ENCODE results near the gene ADGRA1. TPM values are rescaled to one million over a fixed set of nuclear protein-coding genes. Genes with fewer than 3 reads are reported as not detected.

ADGRA1 gene
- total RNA-seq, 1 donor from 2014 or later = not detected

- H3K9me3 ChIP-seq = no peaks in the 10 kb centered on the region
- no peak for TF ChIP-seq CTCF (IDR thresholded peaks at IDR 0.05)
- H3K4me1 ChIP-seq = no peaks in the 10 kb centered on the region
- ATAC-seq (peak; percentile 5), DNase-seq (no peak)
- H3K27ac ChIP-seq = no peak overlapping the region
- H3K4me3 ChIP-seq = no peak overlapping the region
- H3K27me3 ChIP-seq = no peaks in the 10 kb centered on the region
- intact Hi-C loops (cut with DNase I) = no loop called here
- H3K36me3 ChIP-seq = no peaks in the 10 kb centered on the region
Observed at GRCh38 chr10:133060466-133060865, 27.3 kb upstream of the ADGRA1 start.

GRCh38 chr10:133060881-133061280 lies 26.8 kb upstream of the ADGRA1 start:
- intact Hi-C loops (cut with DNase I) = no loop called here
- no peaks in the 10 kb centered on the region for H3K9me3 ChIP-seq
- no peaks in the 10 kb centered on the region for H3K36me3 ChIP-seq
- peak; percentile 8 for ATAC-seq
- no peak for TF ChIP-seq CTCF (IDR thresholded peaks at IDR 0.05)
- H3K4me1 ChIP-seq = no peaks in the 10 kb centered on the region
- H3K27ac ChIP-seq = no peak overlapping the region
- no peak for DNase-seq
- no peaks in the 10 kb centered on the region for H3K27me3 ChIP-seq
- H3K4me3 ChIP-seq = no peak overlapping the region

GRCh38 chr10:133061296-133062038 lies 26.3 kb upstream of the ADGRA1 start:
- no peak for DNase-seq
- Histone ChIP-seq H3K27ac (no peak overlapping the region), H3K4me1 (no peaks in the 10 kb centered on the region), H3K27me3 (no peaks in the 10 kb centered on the region), H3K36me3 (no peaks in the 10 kb centered on the region), H3K9me3 (no peaks in the 10 kb centered on the region), H3K4me3 (no peak overlapping the region)
- ATAC-seq = no peak
- intact Hi-C loops (cut with DNase I) = no loop called here
- TF ChIP-seq CTCF (IDR thresholded peaks at IDR 0.05) = no peak

- Histone ChIP-seq H3K4me3 (no peak overlapping the region), H3K36me3 (no peaks in the 10 kb centered on the region), H3K27ac (no peak overlapping the region), H3K9me3 (no peaks in the 10 kb centered on the region), H3K4me1 (no peaks in the 10 kb centered on the region), H3K27me3 (no peaks in the 10 kb centered on the region)
- TF ChIP-seq CTCF (IDR thresholded peaks at IDR 0.05) = no peak
- no peak for DNase-seq
- ATAC-seq = no peak
- intact Hi-C loops (cut with DNase I) = no loop called here
Observed at GRCh38 chr10:133062085-133062484, 25.6 kb upstream of the ADGRA1 start.

GRCh38 chr10:133062635-133063034 lies 25.1 kb upstream of the ADGRA1 start:
- ATAC-seq (no peak), DNase-seq (no peak)
- no peaks in the 10 kb centered on the region for H3K27me3 ChIP-seq
- no peak overlapping the region for H3K4me3 ChIP-seq
- no peaks in the 10 kb centered on the region for H3K4me1 ChIP-seq
- TF ChIP-seq CTCF (IDR thresholded peaks at IDR 0.05) = no peak
- intact Hi-C loops (cut with DNase I) = no loop called here
- no peaks in the 10 kb centered on the region for H3K36me3 ChIP-seq
- no peaks in the 10 kb centered on the region for H3K9me3 ChIP-seq
- H3K27ac ChIP-seq = no peak overlapping the region

All from upper lobe of right lung (tissue), 1 donor.